ENCODE data around the gene HEXD. TPM values are rescaled to one million over a fixed set of nuclear protein-coding genes. Genes with fewer than 3 reads are reported as not detected.
A peak's percentile ranks its signal among the peaks of the same experiment; 100 is the strongest.

HEXD gene
- total and polyA plus RNA-seq, 9 donors = 12.9 to 29.7 (median 19.5) TPM

DNA sequence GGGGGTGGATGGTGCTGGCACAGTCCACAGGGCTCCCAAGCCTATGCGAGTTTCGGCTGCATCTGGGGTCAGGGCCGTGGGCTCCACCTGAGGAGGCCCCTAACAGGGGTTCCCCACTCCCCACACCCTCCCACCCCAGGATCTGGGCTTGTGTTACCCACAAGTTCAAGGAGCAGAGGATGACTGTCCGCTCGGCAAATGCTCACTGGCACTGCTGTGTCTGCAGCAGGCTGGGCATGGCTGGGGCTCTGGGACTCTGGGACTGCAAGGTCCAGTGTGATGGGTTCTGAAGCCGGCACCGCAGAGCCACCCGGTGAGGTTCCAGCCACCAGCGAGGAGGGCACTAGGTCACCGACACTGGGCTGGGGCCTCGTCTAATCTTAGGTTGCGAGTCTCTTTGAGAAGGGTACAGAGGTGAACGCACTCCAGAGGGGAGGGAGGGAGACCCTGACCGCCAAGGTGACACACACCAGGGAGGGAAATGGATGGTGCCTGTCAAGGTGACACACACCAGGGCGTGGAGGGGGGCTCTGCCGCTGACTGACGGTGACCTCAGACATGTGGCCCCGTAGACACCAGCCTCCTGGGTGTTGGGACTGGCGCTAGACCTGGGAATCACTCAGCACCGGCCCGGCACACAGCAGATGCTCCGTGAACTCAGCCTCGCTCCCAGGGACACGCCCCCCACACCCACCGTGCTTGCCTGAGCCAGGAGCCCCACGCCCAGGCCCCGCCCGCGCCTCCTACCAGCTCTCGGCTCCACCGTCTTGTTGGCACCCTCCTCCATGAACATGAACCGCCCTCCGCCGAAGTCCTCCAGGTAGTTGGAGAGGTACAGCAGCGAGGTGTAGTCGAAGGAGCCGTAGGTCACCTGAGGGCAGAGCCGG is 20.5 kb upstream of the HEXD start:
- Histone ChIP-seq H3K27ac (ENCODE audit: low read length) (no peak overlapping the region), H3K27me3 (ENCODE audit: control insufficient read depth, insufficient read depth, low read length) (no peaks in the 10 kb centered on the region), H3K9me3 (replicated peaks; ENCODE audit: control insufficient read depth, low read depth, low read length) (no peaks in the 10 kb centered on the region), H3K4me3 (ENCODE audit: low read length) (no peak overlapping the region), H3K36me3 (ENCODE audit: control insufficient read depth, insufficient read depth, low read length) (peaks cover 28% of the 10 kb centered on the region), H3K4me1 (ENCODE audit: control insufficient read depth, insufficient read depth, low read length) (peaks cover 47% of the 10 kb centered on the region)
- no peak for DNase-seq
- WGBS (ENCODE audit: insufficient coverage) = 87% methylated on average over 30 of the region's 38 CpGs

- Histone ChIP-seq H3K4me3 (ENCODE audit: low read length) (no peak overlapping the region), H3K36me3 (ENCODE audit: control insufficient read depth, insufficient read depth, low read length) (peaks cover 31% of the 10 kb centered on the region), H3K9me3 (replicated peaks; ENCODE audit: control insufficient read depth, low read depth, low read length) (no peaks in the 10 kb centered on the region), H3K27ac (ENCODE audit: low read length) (peak overlapping the region; percentile 89), H3K27me3 (ENCODE audit: control insufficient read depth, insufficient read depth, low read length) (no peaks in the 10 kb centered on the region), H3K4me1 (ENCODE audit: control insufficient read depth, insufficient read depth, low read length) (peaks cover 47% of the 10 kb centered on the region)
- 10% methylated on average over 13 of the region's 13 CpGs for WGBS (ENCODE audit: insufficient coverage)
- DNase-seq = peak; percentile 96
Measured at GRCh38 chr17:82399041-82399441, 19.1 kb upstream of the HEXD start.

DNA sequence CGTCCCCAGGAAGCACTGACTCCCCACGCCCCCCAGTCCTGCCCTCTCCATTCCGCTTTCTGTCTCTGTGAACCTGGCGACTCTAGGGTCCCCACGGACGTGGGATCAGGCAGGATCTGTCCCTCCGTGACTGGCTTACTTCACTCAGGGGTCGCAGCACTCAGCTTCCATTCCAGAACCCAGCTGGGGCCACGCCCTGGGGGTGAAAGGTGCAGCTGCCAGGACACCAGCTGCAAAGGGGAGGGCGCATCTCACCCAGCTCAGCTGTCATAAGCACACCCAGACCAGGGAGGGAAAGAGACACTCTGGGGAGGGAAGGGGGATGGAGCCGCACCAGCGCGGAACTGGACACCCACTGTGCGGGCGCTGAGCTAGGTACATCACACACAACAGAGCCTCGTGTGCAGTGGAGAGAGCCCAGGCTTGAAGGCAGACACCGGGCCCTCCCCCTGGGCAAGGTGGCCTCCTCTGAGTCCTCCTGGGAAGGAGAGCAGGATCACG is 18.5 kb upstream of the HEXD start:
- DNase-seq = peak; percentile 88
- WGBS (ENCODE audit: insufficient coverage) = 29% methylated on average over 14 of the region's 18 CpGs
- Histone ChIP-seq H3K4me3 (ENCODE audit: low read length) (no peak overlapping the region), H3K27me3 (ENCODE audit: control insufficient read depth, insufficient read depth, low read length) (no peaks in the 10 kb centered on the region), H3K4me1 (ENCODE audit: control insufficient read depth, insufficient read depth, low read length) (peaks cover 47% of the 10 kb centered on the region), H3K36me3 (ENCODE audit: control insufficient read depth, insufficient read depth, low read length) (peaks cover 30% of the 10 kb centered on the region), H3K9me3 (replicated peaks; ENCODE audit: control insufficient read depth, low read depth, low read length) (no peaks in the 10 kb centered on the region), H3K27ac (ENCODE audit: low read length) (peak overlapping the region; percentile 89)

- peaks cover 26% of the 10 kb centered on the region for H3K36me3 ChIP-seq (ENCODE audit: control insufficient read depth, insufficient read depth, low read length)
- peaks cover 47% of the 10 kb centered on the region for H3K4me1 ChIP-seq (ENCODE audit: control insufficient read depth, insufficient read depth, low read length)
- WGBS (ENCODE audit: insufficient coverage) = 32% methylated on average over 4 of the region's 7 CpGs
- no peaks in the 10 kb centered on the region for H3K27me3 ChIP-seq (ENCODE audit: control insufficient read depth, insufficient read depth, low read length)
- H3K9me3 ChIP-seq (replicated peaks; ENCODE audit: control insufficient read depth, low read depth, low read length) = no peaks in the 10 kb centered on the region
- no peak overlapping the region for H3K4me3 ChIP-seq (ENCODE audit: low read length)
- DNase-seq = peak; percentile 83
- H3K27ac ChIP-seq (ENCODE audit: low read length) = peak overlapping the region; percentile 89
Measured at GRCh38 chr17:82400206-82400605, 17.9 kb upstream of the HEXD start.

GRCh38 chr17:82400830-82401229 is 17.3 kb upstream of the HEXD start:
- Histone ChIP-seq H3K27me3 (ENCODE audit: control insufficient read depth, insufficient read depth, low read length) (no peaks in the 10 kb centered on the region), H3K9me3 (replicated peaks; ENCODE audit: control insufficient read depth, low read depth, low read length) (no peaks in the 10 kb centered on the region), H3K4me1 (ENCODE audit: control insufficient read depth, insufficient read depth, low read length) (peaks cover 47% of the 10 kb centered on the region), H3K4me3 (ENCODE audit: low read length) (no peak overlapping the region), H3K27ac (ENCODE audit: low read length) (peak overlapping the region; percentile 89), H3K36me3 (ENCODE audit: control insufficient read depth, insufficient read depth, low read length) (peaks cover 26% of the 10 kb centered on the region)
- WGBS (ENCODE audit: insufficient coverage) = 64% methylated on average over 10 of the region's 19 CpGs
- peak; percentile 61 for DNase-seq

DNA sequence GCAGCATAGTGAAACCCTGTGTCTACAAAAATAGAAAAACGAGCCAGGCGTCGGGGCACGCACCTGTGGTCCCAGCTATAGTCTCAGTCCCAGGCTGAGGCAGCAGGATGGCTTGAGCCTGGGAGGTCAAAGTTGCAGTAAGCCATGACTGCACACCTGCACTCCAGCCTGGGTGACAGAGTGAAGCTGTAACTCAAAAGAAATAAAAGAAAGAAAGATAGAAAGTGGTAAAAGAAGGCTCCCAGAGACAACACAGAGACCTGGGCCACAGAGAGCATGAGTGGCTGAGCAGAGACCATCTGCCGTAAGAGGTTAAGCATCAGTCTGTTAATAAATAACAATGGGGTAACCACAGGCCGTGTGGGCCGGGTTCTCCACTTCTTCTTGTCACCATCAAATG is 15.3 kb upstream of the HEXD start:
- Histone ChIP-seq H3K27me3 (ENCODE audit: control insufficient read depth, insufficient read depth, low read length) (no peaks in the 10 kb centered on the region), H3K4me1 (ENCODE audit: control insufficient read depth, insufficient read depth, low read length) (peaks cover 40% of the 10 kb centered on the region), H3K9me3 (replicated peaks; ENCODE audit: control insufficient read depth, low read depth, low read length) (no peaks in the 10 kb centered on the region), H3K4me3 (ENCODE audit: low read length) (no peak overlapping the region), H3K27ac (ENCODE audit: low read length) (no peak overlapping the region), H3K36me3 (ENCODE audit: control insufficient read depth, insufficient read depth, low read length) (peaks cover 37% of the 10 kb centered on the region)
- DNase-seq = no peak
- 96% methylated on average over 4 of the region's 7 CpGs for WGBS (ENCODE audit: insufficient coverage)

- Histone ChIP-seq H3K27ac (ENCODE audit: low read length) (no peak overlapping the region), H3K36me3 (ENCODE audit: control insufficient read depth, insufficient read depth, low read length) (peaks cover 37% of the 10 kb centered on the region), H3K9me3 (replicated peaks; ENCODE audit: control insufficient read depth, low read depth, low read length) (no peaks in the 10 kb centered on the region), H3K27me3 (ENCODE audit: control insufficient read depth, insufficient read depth, low read length) (no peaks in the 10 kb centered on the region), H3K4me3 (ENCODE audit: low read length) (no peak overlapping the region), H3K4me1 (ENCODE audit: control insufficient read depth, insufficient read depth, low read length) (peaks cover 39% of the 10 kb centered on the region)
- 96% methylated on average over 67 of the region's 67 CpGs for WGBS (ENCODE audit: insufficient coverage)
- no peak for DNase-seq
Measured at GRCh38 chr17:82403662-82404660, 14.2 kb upstream of the HEXD start.

DNA sequence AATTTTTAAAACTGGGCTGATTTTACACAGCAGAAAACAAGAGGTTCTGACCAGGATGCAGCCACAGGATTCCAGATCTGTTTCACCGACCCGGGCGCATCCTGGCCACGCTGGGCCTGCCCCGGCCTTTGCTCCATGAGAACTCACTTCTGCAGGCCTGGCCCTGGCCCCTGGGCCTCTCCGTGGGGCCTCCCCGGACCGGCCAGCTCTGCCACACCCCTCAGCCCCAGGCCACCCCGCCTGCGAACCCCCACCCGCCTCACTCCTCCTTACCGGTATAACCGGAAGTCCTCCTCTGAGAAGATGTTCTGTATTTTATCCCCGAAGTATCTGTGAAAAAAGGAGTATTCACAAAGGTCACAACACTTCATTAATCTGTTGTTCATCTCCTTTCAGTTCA is 13.1 kb upstream of the HEXD start:
- H3K27ac ChIP-seq (ENCODE audit: low read length) = no peak overlapping the region
- no peak for DNase-seq
- no peaks in the 10 kb centered on the region for H3K9me3 ChIP-seq (replicated peaks; ENCODE audit: control insufficient read depth, low read depth, low read length)
- H3K4me3 ChIP-seq (ENCODE audit: low read length) = no peak overlapping the region
- H3K4me1 ChIP-seq (ENCODE audit: control insufficient read depth, insufficient read depth, low read length) = peaks cover 38% of the 10 kb centered on the region
- 93% methylated on average over 10 of the region's 14 CpGs for WGBS (ENCODE audit: insufficient coverage)
- H3K27me3 ChIP-seq (ENCODE audit: control insufficient read depth, insufficient read depth, low read length) = no peaks in the 10 kb centered on the region
- H3K36me3 ChIP-seq (ENCODE audit: control insufficient read depth, insufficient read depth, low read length) = peaks cover 40% of the 10 kb centered on the region

- WGBS (ENCODE audit: insufficient coverage) = 88% methylated on average over 13 of the region's 14 CpGs
- H3K4me3 ChIP-seq (ENCODE audit: low read length) = no peak overlapping the region
- H3K4me1 ChIP-seq (ENCODE audit: control insufficient read depth, insufficient read depth, low read length) = peaks cover 32% of the 10 kb centered on the region
- H3K27me3 ChIP-seq (ENCODE audit: control insufficient read depth, insufficient read depth, low read length) = no peaks in the 10 kb centered on the region
- H3K36me3 ChIP-seq (ENCODE audit: control insufficient read depth, insufficient read depth, low read length) = peaks cover 43% of the 10 kb centered on the region
- H3K9me3 ChIP-seq (replicated peaks; ENCODE audit: control insufficient read depth, low read depth, low read length) = no peaks in the 10 kb centered on the region
- DNase-seq = no peak
- H3K27ac ChIP-seq (ENCODE audit: low read length) = no peak overlapping the region
Measured at GRCh38 chr17:82406131-82406671, 11.9 kb upstream of the HEXD start.
